Adrenal gland (tissue), 12 donors: ENCODE data around the gene RPS6KA2. TPM values are rescaled to one million over a fixed set of nuclear protein-coding genes. Genes with fewer than 3 reads are reported as not detected.

Source experiments
- DNase-seq, 7 donors: peaks; one replicate each; pipeline ENCODE4 v3.0.0-alpha.2; 2019 to 2020
- H3K27ac ChIP-seq, 5 donors: fragments of 200-600 bp; sonication (generic) in 4 of 5; 1 replicate in 3 of 5; 2 replicates in 2 of 5; pipeline versions ENCODE4 v1.5.1 to v1.8.0; 2016 to 2020; ENCODE audit warnings: mild to moderate bottlenecking in 1 of 5
- H3K27me3 ChIP-seq: fragments of 200-600 bp; 2 replicates; pipeline ENCODE4 v1.8.0; 2021
- H3K36me3 ChIP-seq, 2 donors: fragments of 200-600 bp; replicated peaks in 1 of 2; 1 replicate in 1 of 2; 2 replicates in 1 of 2; pipeline versions ENCODE4 v1.5.1 to v1.8.0; 2018 to 2022
- H3K4me1 ChIP-seq, 2 donors: fragments of 200-600 bp; replicated peaks in 1 of 2; 1 replicate in 1 of 2; 2 replicates in 1 of 2; pipeline versions ENCODE4 v1.5.1 to v1.8.0; 2018 to 2021
- H3K4me3 ChIP-seq, 4 donors: fragments of 200-600 bp; sonication (generic) in 3 of 4; one replicate each; pipeline ENCODE4 v1.5.1; 2016 to 2018
- H3K9me3 ChIP-seq, 3 donors: fragments of 200-600 bp; sonication (generic) in 1 of 3; replicated peaks in 1 of 3; 1 replicate in 2 of 3; 2 replicates in 1 of 3; pipeline versions ENCODE4 v1.5.1 to v1.8.0; 2016 to 2021
- CTCF ChIP-seq, 6 experiments: fragments of 450-650 bp in 4 of 6; fragments of 200-600 bp in 2 of 6; sonication (generic) in 1 of 6; IDR thresholded peaks; 1 replicate in 5 of 6; 2 replicates in 1 of 6; pipeline versions ENCODE4 v1.5.1 to v1.8.0; 2016 to 2021; ENCODE audit warnings: antibody characterized with exemption in 6 of 6, mild to moderate bottlenecking in 2 of 6, moderate library complexity in 1 of 6
- POLR2A ChIP-seq, 2 donors: fragments of 450-650 bp; IDR thresholded peaks; one replicate each; pipeline ENCODE4 v1.6.1; 2017; ENCODE audit warnings: antibody characterized with exemption in 2 of 2, mild to moderate bottlenecking in 2 of 2, moderate library complexity in 1 of 2
- WGBS, 4 donors: extraction: QIAGEN DNeasy Blood & Tissue Kit in 2 of 4; methylation state at CpG; one replicate each; pipeline versions ENCODE4 v1.1.5 to v1.1.7; 2013 to 2017; 5-methylcytosine and 5-hydroxymethylcytosine counted together
- intact Hi-C, 2 donors: fragments of 100-400 bp; cut with DNase I; formaldehyde crosslinking; loops; one replicate each; pipeline versions ENCODE4 v1.14.1 to v1.15.0; 2022 to 2023
- polyA plus RNA-seq, 3 donors: library from polyadenylated mRNA; stranded (reverse); fragments of 200-250 nt in 2 of 3; fragments of 350-450 nt in 1 of 3; fragmentation: Illumina TruSeq in 1 of 3; extraction: RNeasy Lipid Tissue Mini Kit (QIAGEN cat#74804) in 1 of 3; gene quantifications; one replicate each; pipeline ENCODE4 v1.2.3, GENCODE V29; 2013 to 2014
- total RNA-seq, 9 donors: library from RNA; depleted of rRNA in 4 of 9; stranded (reverse); fragments of >200 nt in 4 of 9; fragments of 120-200 nt in 1 of 9; fragmentation: NEBNext Ultra II Directional in 1 of 9; extraction: Animal tissue kit (Norgen Biotek cat#: 25700) in 1 of 9; gene quantifications; one replicate each; pipeline versions ENCODE4 v1.1.0 to v1.2.4, GENCODE V29; 2013 to 2023
- donor health status: healthy with polysubstance abuse.
- donor health status: Bipolar disorder and iron deficiency.
- donor health status: DM: yes; HTN: yes; CAD: no.
- donor health status: DM: no; HTN: no; CAD: no.
- donor health status: DM: no; HTN: no; CAD: no.
- donor health status: DM: yes; HTN: yes; CAD: no.

The RPS6KA2 gene
- total and polyA plus RNA-seq, 12 donors, result 7.0 to 40.4 (median 26.2) TPM

GRCh38 chr6:166542580-166542912 lies 84.5 kb downstream of the RPS6KA2 start:
- no peaks in the 10 kb centered on the region for H3K9me3 ChIP-seq
- no peak overlapping the region for H3K4me3 ChIP-seq
- WGBS, 4 donors, result 66 to 78% (median 73%) methylated on average over 4 of the region's 4 CpGs
- no peaks in the 10 kb centered on the region for H3K27me3 ChIP-seq
- no peak for DNase-seq
- intact Hi-C loops, result no loop called here
- TF ChIP-seq CTCF (IDR thresholded peaks at IDR 0.05) (no peak), POLR2A (IDR thresholded peaks at IDR 0.05) (no peak)
- H3K4me1 ChIP-seq, result no peaks in the 10 kb centered on the region
- no peaks in the 10 kb centered on the region for H3K36me3 ChIP-seq
- H3K27ac ChIP-seq, result no peak overlapping the region

GRCh38 chr6:166541876-166542579 lies 85.0 kb downstream of the RPS6KA2 start:
- TF ChIP-seq POLR2A (IDR thresholded peaks at IDR 0.05), result no peak
- TF ChIP-seq CTCF (IDR thresholded peaks at IDR 0.05), result no peak
- no peak for DNase-seq
- no peak overlapping the region for H3K4me3 ChIP-seq
- H3K27ac ChIP-seq, result no peak overlapping the region
- H3K27me3 ChIP-seq, result no peaks in the 10 kb centered on the region
- intact Hi-C loops, result no loop called here
- no peaks in the 10 kb centered on the region for H3K36me3 ChIP-seq
- H3K4me1 ChIP-seq, result no peaks in the 10 kb centered on the region
- no peaks in the 10 kb centered on the region for H3K9me3 ChIP-seq
- 78 to 83% (median 81%) methylated on average over 12 of the region's 12 CpGs for WGBS, 4 donors

- intact Hi-C loops, result no loop called here
- DNase-seq, result no peak
- H3K4me1 ChIP-seq, result no peaks in the 10 kb centered on the region
- H3K36me3 ChIP-seq, result no peaks in the 10 kb centered on the region
- H3K9me3 ChIP-seq, result no peaks in the 10 kb centered on the region
- TF ChIP-seq CTCF (IDR thresholded peaks at IDR 0.05), result no peak
- no peak for TF ChIP-seq POLR2A (IDR thresholded peaks at IDR 0.05)
- WGBS, 4 donors, result 84 to 93% (median 89%) methylated on average over 12 of the region's 12 CpGs
- H3K27ac ChIP-seq, result no peak overlapping the region
- no peaks in the 10 kb centered on the region for H3K27me3 ChIP-seq
- H3K4me3 ChIP-seq, result no peak overlapping the region
These were observed 85.7 kb downstream of the RPS6KA2 start for GRCh38 chr6:166541366-166541765.

- WGBS, 4 donors, result 75 to 81% (median 79%) methylated on average over 18 of the region's 18 CpGs
These were observed 86.3 kb downstream of the RPS6KA2 start for GRCh38 chr6:166540631-166541331.

More at GRCh38 chr6:166540631-166541331, 86.3 kb downstream of the RPS6KA2 start:
- Histone ChIP-seq H3K36me3 (no peaks in the 10 kb centered on the region), H3K27ac (no peak overlapping the region), H3K9me3 (no peaks in the 10 kb centered on the region), H3K4me1 (no peaks in the 10 kb centered on the region), H3K27me3 (no peaks in the 10 kb centered on the region), H3K4me3 (no peak overlapping the region)
- intact Hi-C loops, result no loop called here
- TF ChIP-seq CTCF (IDR thresholded peaks at IDR 0.05), result no peak
- TF ChIP-seq POLR2A (IDR thresholded peaks at IDR 0.05), result no peak
- no peak for DNase-seq
